Body of pancreas (tissue), 4 donors: ENCODE data around the gene PTPN14. TPM values are rescaled to one million over a fixed set of nuclear protein-coding genes. Genes with fewer than 3 reads are reported as not detected.

Source experiments
- ATAC-seq: fragments of 150-250 bp; one replicate; pipeline ENCODE4 v1.9.1; 2016
- DNase-seq, 4 donors: peaks; one replicate each; pipeline ENCODE4 v3.0.0-alpha.2; 2019
- H3K27ac ChIP-seq, 4 donors: fragments of 200-600 bp; sonication (generic); 1 replicate in 3 of 4; 2 replicates in 1 of 4; pipeline versions ENCODE4 v1.5.1 to v1.6.1; 2016 to 2019; ENCODE audit warnings: mild to moderate bottlenecking in 1 of 4, mixed read lengths in 1 of 4, moderate library complexity in 1 of 4
- H3K27me3 ChIP-seq, 2 donors: fragments of 200-600 bp; sonication (generic); one replicate each; pipeline ENCODE4 v1.6.0; 2016; ENCODE audit warnings: mild to moderate bottlenecking in 1 of 2
- H3K36me3 ChIP-seq, 2 donors: fragments of 200-600 bp; sonication (generic); replicated peaks in 1 of 2; 2 replicates each; pipeline ENCODE4 v1.5.1; 2016; ENCODE audit warnings: low read depth in 2 of 2; ENCODE audit not compliant: insufficient read depth in 1 of 2
- H3K4me1 ChIP-seq: fragments of 200-600 bp; sonication (generic); one replicate; pipeline ENCODE4 v1.6.0; 2016
- H3K4me3 ChIP-seq, 2 donors: fragments of 200-600 bp; sonication (generic); 1 replicate in 1 of 2; 2 replicates in 1 of 2; pipeline ENCODE4 v1.5.1; 2016 to 2019
- H3K9me3 ChIP-seq, 3 donors: fragments of 200-600 bp; sonication (generic); 1 replicate in 2 of 3; 2 replicates in 1 of 3; pipeline ENCODE4 v1.5.1; 2016
- POLR2A ChIP-seq, 3 donors: fragments of 450-650 bp; IDR thresholded peaks; one replicate each; pipeline ENCODE4 v1.6.1; 2016; ENCODE audit warnings: antibody characterized with exemption in 3 of 3, mild to moderate bottlenecking in 2 of 3
- WGBS, 2 donors: methylation state at CpG; one replicate each; pipeline ENCODE4 v1.1.5; 2017; 5-methylcytosine and 5-hydroxymethylcytosine counted together
- intact Hi-C: fragments of 100-400 bp; cut with DNase I; formaldehyde crosslinking; loops from one replicate; pipeline ENCODE4 v1.15.1; 2023
- total RNA-seq, 2 donors: library from RNA; depleted of rRNA; stranded (reverse); fragments of >200 nt; gene quantifications; one replicate each; pipeline ENCODE4 v1.1.0, GENCODE V29; 2016
- TF ChIP-seq, protein P1 (sequence below), 7 experiments: fragments of 450-650 bp in 4 of 7; fragments of 200-600 bp in 3 of 7; sonication (generic) in 3 of 7; IDR thresholded peaks; one replicate each; pipeline ENCODE4 v1.5.1; 2016 to 2019; ENCODE audit warnings: antibody characterized with exemption in 7 of 7

Gene PTPN14
- total RNA-seq, 2 donors from 2014 or later, result 10.5 to 18.7 TPM

DNA sequence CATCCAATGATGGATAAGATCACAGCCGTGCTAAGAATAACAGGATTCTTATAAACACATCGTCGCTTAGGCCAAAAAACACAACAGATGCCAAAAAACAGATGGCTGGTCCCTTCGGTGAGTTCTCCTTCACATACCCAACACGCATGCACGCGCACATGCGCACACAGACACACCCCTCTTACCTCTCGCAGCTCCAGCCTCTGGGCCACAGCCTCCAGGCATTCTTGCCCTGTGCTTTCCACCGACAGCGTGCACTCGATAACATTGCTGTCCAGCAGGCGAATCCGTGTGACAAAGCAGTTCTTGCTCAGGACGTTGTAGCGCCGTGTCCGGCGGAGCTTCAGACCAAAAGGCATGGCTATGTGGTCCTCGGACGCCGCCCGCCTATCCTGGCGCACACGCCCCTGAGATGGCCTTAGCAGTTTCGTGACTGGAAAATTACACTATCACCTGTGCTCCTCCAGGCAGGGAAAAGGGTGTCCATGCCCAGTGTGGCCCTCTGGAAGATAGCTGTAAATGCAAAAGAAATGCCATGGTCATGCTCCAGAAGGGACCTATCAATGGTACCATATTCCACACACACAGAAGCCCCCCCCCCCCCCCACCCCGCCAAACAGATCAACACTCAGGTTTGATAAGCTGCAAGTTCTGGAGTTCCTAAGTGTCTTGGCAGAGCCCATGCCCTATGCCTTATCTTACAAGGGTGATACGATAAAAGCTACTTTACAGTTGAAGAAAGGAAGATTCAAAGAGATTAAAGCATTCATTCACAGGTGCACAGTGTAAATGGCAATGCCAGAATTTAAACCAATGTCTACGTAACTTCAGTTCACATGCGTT is 86.7 kb downstream of the PTPN14 start:
- ATAC-seq, result no peak
- H3K27ac ChIP-seq, result no peak overlapping the region

DNA sequence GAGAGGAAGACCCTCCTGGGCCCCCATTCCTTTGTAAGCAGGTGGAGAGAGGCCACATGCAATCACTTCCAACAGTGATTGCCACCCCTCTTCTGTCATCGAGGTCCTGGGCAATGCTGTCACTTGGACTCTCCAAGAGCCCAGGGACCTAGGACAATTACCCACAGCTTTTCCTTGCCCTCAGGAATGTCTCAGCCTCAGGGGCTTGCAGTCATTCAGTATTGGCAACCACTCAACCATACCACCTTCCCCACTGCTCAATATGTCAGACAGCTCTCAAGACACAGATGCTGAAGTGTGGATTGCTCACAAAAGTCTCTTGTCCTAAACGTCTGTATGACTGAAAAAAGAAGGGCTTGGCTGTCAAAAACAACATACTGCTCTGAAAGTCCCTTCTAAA is 87.8 kb downstream of the PTPN14 start:
- DNase-seq, result no peak
- no peak for ATAC-seq
- intact Hi-C loops, result no loop called here
- 79 to 80% methylated on average over 1 to 2 of the region's 2 CpGs for WGBS, 2 donors
- Histone ChIP-seq H3K36me3 (no peaks in the 10 kb centered on the region), H3K9me3 (no peaks in the 10 kb centered on the region), H3K27me3 (no peaks in the 10 kb centered on the region), H3K27ac (no peak overlapping the region), H3K4me1 (peaks cover 12% of the 10 kb centered on the region), H3K4me3 (no peak overlapping the region)
- TF ChIP-seq, protein P1, sequence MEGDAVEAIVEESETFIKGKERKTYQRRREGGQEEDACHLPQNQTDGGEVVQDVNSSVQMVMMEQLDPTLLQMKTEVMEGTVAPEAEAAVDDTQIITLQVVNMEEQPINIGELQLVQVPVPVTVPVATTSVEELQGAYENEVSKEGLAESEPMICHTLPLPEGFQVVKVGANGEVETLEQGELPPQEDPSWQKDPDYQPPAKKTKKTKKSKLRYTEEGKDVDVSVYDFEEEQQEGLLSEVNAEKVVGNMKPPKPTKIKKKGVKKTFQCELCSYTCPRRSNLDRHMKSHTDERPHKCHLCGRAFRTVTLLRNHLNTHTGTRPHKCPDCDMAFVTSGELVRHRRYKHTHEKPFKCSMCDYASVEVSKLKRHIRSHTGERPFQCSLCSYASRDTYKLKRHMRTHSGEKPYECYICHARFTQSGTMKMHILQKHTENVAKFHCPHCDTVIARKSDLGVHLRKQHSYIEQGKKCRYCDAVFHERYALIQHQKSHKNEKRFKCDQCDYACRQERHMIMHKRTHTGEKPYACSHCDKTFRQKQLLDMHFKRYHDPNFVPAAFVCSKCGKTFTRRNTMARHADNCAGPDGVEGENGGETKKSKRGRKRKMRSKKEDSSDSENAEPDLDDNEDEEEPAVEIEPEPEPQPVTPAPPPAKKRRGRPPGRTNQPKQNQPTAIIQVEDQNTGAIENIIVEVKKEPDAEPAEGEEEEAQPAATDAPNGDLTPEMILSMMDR (IDR thresholded peaks at IDR 0.05), result no peak
- TF ChIP-seq POLR2A (IDR thresholded peaks at IDR 0.05), result no peak

More for the DNA sequence above, 86.7 kb downstream of the PTPN14 start:
- H3K9me3 ChIP-seq, result no peaks in the 10 kb centered on the region
- peaks cover 12% of the 10 kb centered on the region for H3K4me1 ChIP-seq
- TF ChIP-seq POLR2A (IDR thresholded peaks at IDR 0.05), result no peak
- TF ChIP-seq, protein P1 (IDR thresholded peaks at IDR 0.05), result no peak
- intact Hi-C loops, result no loop called here
- no peaks in the 10 kb centered on the region for H3K27me3 ChIP-seq
- no peaks in the 10 kb centered on the region for H3K36me3 ChIP-seq
- H3K4me3 ChIP-seq, result no peak overlapping the region
- WGBS, 2 donors, result 94% methylated on average over 28 to 30 of the region's 30 CpGs
- DNase-seq, result no peak

DNA sequence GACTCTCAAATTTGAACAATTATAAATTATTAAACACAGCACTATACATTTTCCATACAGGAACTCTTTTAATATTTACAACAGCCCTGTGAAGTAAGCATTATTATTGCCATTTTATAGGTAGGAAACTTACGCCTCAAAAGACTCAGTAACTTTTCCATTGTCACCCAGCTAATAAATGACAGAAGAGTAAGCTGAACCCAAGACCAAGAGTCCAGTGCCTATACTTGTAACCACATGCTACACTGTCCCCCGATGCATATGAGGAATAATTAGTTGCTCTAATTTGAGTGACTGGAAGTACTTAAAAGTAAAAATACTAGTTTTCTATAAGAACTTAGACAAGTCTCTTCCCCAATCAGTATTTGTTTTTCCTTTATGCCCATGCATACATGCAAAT is 88.5 kb downstream of the PTPN14 start:
- TF ChIP-seq, protein P1 (IDR thresholded peaks at IDR 0.05), result no peak
- TF ChIP-seq POLR2A (IDR thresholded peaks at IDR 0.05), result no peak
- no peaks in the 10 kb centered on the region for H3K36me3 ChIP-seq
- intact Hi-C loops, result no loop called here
- ATAC-seq (no peak), DNase-seq (no peak)
- no peak overlapping the region for H3K27ac ChIP-seq
- WGBS, 2 donors, result 92% methylated on average over 2 of the region's 2 CpGs
- peaks cover 12% of the 10 kb centered on the region for H3K4me1 ChIP-seq
- H3K9me3 ChIP-seq, result no peaks in the 10 kb centered on the region
- H3K4me3 ChIP-seq, result no peak overlapping the region
- no peaks in the 10 kb centered on the region for H3K27me3 ChIP-seq

DNA sequence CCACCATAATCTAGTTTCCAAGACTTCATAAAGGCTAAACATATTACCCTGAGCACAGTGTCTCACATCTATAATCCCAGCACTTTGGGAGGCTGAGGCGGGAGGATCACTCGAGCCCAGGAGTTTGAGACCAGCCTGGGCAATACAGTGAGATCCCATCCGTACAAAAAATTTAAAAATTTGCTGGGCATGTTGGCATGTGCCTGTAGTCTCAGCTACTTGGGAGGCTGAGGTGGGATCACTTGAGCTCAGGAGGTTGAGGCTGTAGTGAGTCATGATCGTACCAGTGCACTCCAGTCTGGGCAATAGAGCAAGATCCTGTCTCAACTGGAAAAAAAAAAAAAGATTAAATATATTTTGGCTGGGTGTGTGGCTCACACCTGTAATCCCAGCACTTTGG is 90.1 kb downstream of the PTPN14 start:
- ATAC-seq (no peak), DNase-seq (no peak)
- WGBS, 2 donors, result 90 to 95% methylated on average over 4 of the region's 4 CpGs
- H3K4me1 ChIP-seq, result peaks cover 1% of the 10 kb centered on the region
- no peak overlapping the region for H3K27ac ChIP-seq
- intact Hi-C loops, result no loop called here
- no peaks in the 10 kb centered on the region for H3K36me3 ChIP-seq
- no peak overlapping the region for H3K4me3 ChIP-seq
- no peaks in the 10 kb centered on the region for H3K27me3 ChIP-seq
- H3K9me3 ChIP-seq, result no peaks in the 10 kb centered on the region
- TF ChIP-seq, protein P1 (IDR thresholded peaks at IDR 0.05), result no peak
- no peak for TF ChIP-seq POLR2A (IDR thresholded peaks at IDR 0.05)
